Measurements from ENCODE around the gene CLEC19A. TPM values are rescaled to one million over a fixed set of nuclear protein-coding genes. Genes with fewer than 3 reads are reported as not detected.

CLEC19A gene
- not detected for total RNA-seq

GRCh38 chr16:19285431-19285830 lies at the start of gene CLEC19A:
CLEC19A (plus strand) TSS chr16:19285731; CDS start chr16:19285852, 121 bp downstream.
- CTCF ChIA-PET, result no interaction called here
- POLR2A ChIA-PET, result no interaction called here

- ChIA-PET CTCF (no interaction called here), POLR2A (no interaction called here)
Measured at GRCh38 chr16:19235886-19236285, 49.6 kb upstream of the CLEC19A start.

- CTCF ChIA-PET, result no interaction called here
- POLR2A ChIA-PET, result no interaction called here
Measured at GRCh38 chr16:19236561-19237209, 48.8 kb upstream of the CLEC19A start.

GRCh38 chr16:19238406-19238805 lies 47.1 kb upstream of the CLEC19A start:
- POLR2A ChIA-PET, result no interaction called here
- CTCF ChIA-PET, result no interaction called here

- CTCF ChIA-PET, result no interaction called here
- POLR2A ChIA-PET, result no interaction called here
Measured at GRCh38 chr16:19239511-19240155, 45.9 kb upstream of the CLEC19A start.

- CTCF ChIA-PET, result no interaction called here
- POLR2A ChIA-PET, result no interaction called here
Measured at GRCh38 chr16:19240494-19240893, 45.0 kb upstream of the CLEC19A start.

- CTCF ChIA-PET, result no interaction called here
- POLR2A ChIA-PET, result no interaction called here
Measured at GRCh38 chr16:19241512-19241911, 44.0 kb upstream of the CLEC19A start.

- POLR2A ChIA-PET, result no interaction called here
- CTCF ChIA-PET, result no interaction called here
Measured at GRCh38 chr16:19242186-19242585, 43.3 kb upstream of the CLEC19A start.

GRCh38 chr16:19242987-19243575 lies 42.5 kb upstream of the CLEC19A start:
- ChIA-PET POLR2A (no interaction called here), CTCF (no interaction called here)

GRCh38 chr16:19245326-19245925 lies 40.1 kb upstream of the CLEC19A start:
- ChIA-PET CTCF (interaction anchor here (0.6 kb wide), 1 partner anchor 17 kb away, joined by 3 read pairs; no protein-coding TSS in a partner anchor), POLR2A (no interaction called here)

GRCh38 chr16:19252904-19253303 lies 32.6 kb upstream of the CLEC19A start:
- ChIA-PET POLR2A (no interaction called here), CTCF (no interaction called here)

- ChIA-PET POLR2A (no interaction called here), CTCF (no interaction called here)
Measured at GRCh38 chr16:19254611-19255010, 30.9 kb upstream of the CLEC19A start.

- ChIA-PET CTCF (no interaction called here), POLR2A (no interaction called here)
Measured at GRCh38 chr16:19264123-19264673, 21.3 kb upstream of the CLEC19A start.

GRCh38 chr16:19265380-19265930 lies 20.1 kb upstream of the CLEC19A start:
- POLR2A ChIA-PET, result no interaction called here

GRCh38 chr16:19266774-19267173 lies 18.8 kb upstream of the CLEC19A start:
- ChIA-PET POLR2A (no interaction called here), CTCF (interaction anchor here (0.6 kb wide), 1 partner anchor 196 kb away, joined by 3 read pairs; no protein-coding TSS in a partner anchor)

More at GRCh38 chr16:19265380-19265930, 20.1 kb upstream of the CLEC19A start:
- CTCF ChIA-PET, result no interaction called here

- CTCF ChIA-PET, result no interaction called here
- POLR2A ChIA-PET, result no interaction called here
Measured at GRCh38 chr16:19269098-19269497, 16.4 kb upstream of the CLEC19A start.

- CTCF ChIA-PET, result no interaction called here
- POLR2A ChIA-PET, result no interaction called here
Measured at GRCh38 chr16:19274165-19274797, 11.2 kb upstream of the CLEC19A start.

- CTCF ChIA-PET, result interaction anchor here (0.7 kb wide), 1 partner anchor 21 kb away, joined by 3 read pairs; no protein-coding TSS in a partner anchor
- POLR2A ChIA-PET, result no interaction called here
Measured at GRCh38 chr16:19278403-19278802, 7.1 kb upstream of the CLEC19A start.

GRCh38 chr16:19281246-19281645 lies 4.3 kb upstream of the CLEC19A start:
- POLR2A ChIA-PET, result no interaction called here
- CTCF ChIA-PET, result no interaction called here

- ChIA-PET CTCF (no interaction called here), POLR2A (no interaction called here)
Measured at GRCh38 chr16:19282101-19282500, 3.4 kb upstream of the CLEC19A start.
